DND-41 (cell line): Measurements from ENCODE around the gene CYP21A2.
"Not testable (repeated sequence)": the region's sequence is repeated elsewhere in the genome, so short reads cannot be mapped to it uniquely, and the experiment has no call there.

Experiments used
- EZH2 ChIP-seq: IDR thresholded peaks from 3 replicates; pipeline ENCODE4 v1.6.1; 2012; ENCODE audit warnings: borderline replicate concordance, low read depth, mild to moderate bottlenecking, moderate library complexity, low read length, inconsistent platforms; ENCODE audit not compliant: severe bottlenecking
- TF ChIP-seq, protein P1 (sequence below): IDR thresholded peaks from 2 replicates; pipeline ENCODE4 v1.5.1; 2012; ENCODE audit warnings: borderline replicate concordance, low read length, moderate library complexity, mild to moderate bottlenecking; ENCODE audit not compliant: poor library complexity, severe bottlenecking; ENCODE audit errors: extremely low read depth

DNA sequence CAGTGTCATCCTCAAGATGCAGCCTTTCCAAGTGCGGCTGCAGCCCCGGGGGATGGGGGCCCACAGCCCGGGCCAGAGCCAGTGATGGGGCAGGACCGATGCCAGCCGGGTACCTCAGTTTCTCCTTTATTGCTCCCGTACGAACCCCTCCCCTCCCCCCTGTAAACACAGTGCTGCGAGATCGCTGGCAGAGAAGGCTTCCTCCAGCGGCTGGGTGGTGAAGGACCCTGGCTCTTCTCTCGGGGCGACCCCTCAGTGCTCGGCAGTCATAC, 2.8 kb downstream of the CYP21A2 start:
- TF ChIP-seq, protein P1, sequence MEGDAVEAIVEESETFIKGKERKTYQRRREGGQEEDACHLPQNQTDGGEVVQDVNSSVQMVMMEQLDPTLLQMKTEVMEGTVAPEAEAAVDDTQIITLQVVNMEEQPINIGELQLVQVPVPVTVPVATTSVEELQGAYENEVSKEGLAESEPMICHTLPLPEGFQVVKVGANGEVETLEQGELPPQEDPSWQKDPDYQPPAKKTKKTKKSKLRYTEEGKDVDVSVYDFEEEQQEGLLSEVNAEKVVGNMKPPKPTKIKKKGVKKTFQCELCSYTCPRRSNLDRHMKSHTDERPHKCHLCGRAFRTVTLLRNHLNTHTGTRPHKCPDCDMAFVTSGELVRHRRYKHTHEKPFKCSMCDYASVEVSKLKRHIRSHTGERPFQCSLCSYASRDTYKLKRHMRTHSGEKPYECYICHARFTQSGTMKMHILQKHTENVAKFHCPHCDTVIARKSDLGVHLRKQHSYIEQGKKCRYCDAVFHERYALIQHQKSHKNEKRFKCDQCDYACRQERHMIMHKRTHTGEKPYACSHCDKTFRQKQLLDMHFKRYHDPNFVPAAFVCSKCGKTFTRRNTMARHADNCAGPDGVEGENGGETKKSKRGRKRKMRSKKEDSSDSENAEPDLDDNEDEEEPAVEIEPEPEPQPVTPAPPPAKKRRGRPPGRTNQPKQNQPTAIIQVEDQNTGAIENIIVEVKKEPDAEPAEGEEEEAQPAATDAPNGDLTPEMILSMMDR, result not testable (repeated sequence)
- not testable (repeated sequence) for TF ChIP-seq EZH2
